Heart right ventricle (tissue), 16 donors: ENCODE measurements around the gene MAD1L1. TPM values are rescaled to one million over a fixed set of nuclear protein-coding genes. Genes with fewer than 3 reads are reported as not detected.

Source experiments
- ATAC-seq, 8 donors: fragments of 200-7000 bp; cut with Tn5 transposase; one replicate each; pipeline ENCODE4 v1.9.1; 2020; ENCODE audit warnings: mild to moderate bottlenecking in 8 of 8, moderate library complexity in 8 of 8, moderate number of reproducible peaks in 1 of 8
- DNase-seq, 2 donors: peaks; one replicate each; pipeline ENCODE4 v3.0.0-alpha.2; 2020
- H3K27ac ChIP-seq, 10 donors: fragments of 200-600 bp; sonication (generic) in 2 of 10; one replicate each; pipeline versions ENCODE4 v1.5.0 to v1.8.0; 2020 to 2022; ENCODE audit warnings: mild to moderate bottlenecking in 3 of 10
- H3K27me3 ChIP-seq, 7 donors: fragments of 200-600 bp; one replicate each; pipeline ENCODE4 v1.8.0; 2021 to 2022; ENCODE audit warnings: mild to moderate bottlenecking in 2 of 7
- H3K36me3 ChIP-seq, 9 donors: fragments of 200-600 bp; sonication (generic) in 1 of 9; one replicate each; pipeline versions ENCODE4 v1.5.0 to v1.8.0; 2020 to 2022; ENCODE audit warnings: mild to moderate bottlenecking in 2 of 9
- H3K4me1 ChIP-seq, 9 donors: fragments of 200-600 bp; sonication (generic) in 1 of 9; one replicate each; pipeline versions ENCODE4 v1.5.0 to v1.8.0; 2020 to 2022; ENCODE audit warnings: mild to moderate bottlenecking in 4 of 9
- H3K4me3 ChIP-seq, 10 donors: fragments of 200-600 bp; sonication (generic) in 2 of 10; one replicate each; pipeline versions ENCODE4 v1.5.0 to v1.8.0; 2020 to 2022; ENCODE audit warnings: mild to moderate bottlenecking in 7 of 10, moderate library complexity in 2 of 10
- H3K9me3 ChIP-seq, 11 donors: fragments of 200-600 bp in 10 of 11; sonication (generic) in 2 of 11; one replicate each; pipeline versions ENCODE4 v1.5.0 to v1.8.0; 2013 to 2022; ENCODE audit warnings: mild to moderate bottlenecking in 2 of 11, control low read depth in 1 of 11, moderate library complexity in 1 of 11
- WGBS, 2 donors: extraction: QIAGEN DNeasy Blood & Tissue Kit; methylation state at CpG; one replicate each; pipeline ENCODE4 v1.1.7; 2013; ENCODE audit warnings: inconsistent platforms in 1 of 2; 5-methylcytosine and 5-hydroxymethylcytosine counted together
- intact Hi-C, 10 donors: fragments of 100-400 bp; cut with DNase I; formaldehyde crosslinking; loops; one replicate each; pipeline versions ENCODE4 v1.11.1 to v1.14.2; 2022
- polyA plus RNA-seq, 2 donors: library from polyadenylated mRNA; stranded (reverse); fragments of 200-250 nt; gene quantifications; one replicate each; pipeline ENCODE4 v1.2.3, GENCODE V29; 2013
- total RNA-seq, 10 donors: library from RNA; stranded (reverse); fragmentation: NEBNext Ultra II Directional in 3 of 10; extraction: Animal tissue kit (Norgen Biotek cat#: 25700) in 3 of 10; gene quantifications; one replicate each; pipeline versions ENCODE4 v1.2.1 to v1.2.4, GENCODE V29; 2021 to 2023
- TF ChIP-seq, protein P1 (sequence below), 9 donors: fragments of 200-600 bp; sonication (generic) in 2 of 9; IDR thresholded peaks; one replicate each; pipeline versions ENCODE4 v1.5.0 to v1.8.0; 2021 to 2022; ENCODE audit warnings: antibody characterized with exemption in 9 of 9, mild to moderate bottlenecking in 5 of 9, moderate library complexity in 1 of 9
- donor health status: Arrhythmogenic right ventricular cardiomyopathy.
- donor health status: ischemic (EF 13 %, LVEDD 7.1; RV severe dilation, severe dysfunction).
- donor health status: healthy with polysubstance abuse.
- donor health status: DM: no; HTN: yes; CAD: no.
- donor health status: DM: no; HTN: no; CAD: no.
- donor health status: ischemic (EF 25% LVEDD 6.9; RV normal size, moderate dysfunction).
- donor health status: ischemic (EF 25% LVEDD 5.7; RV mildly dilated, moderate dysfunction).
- donor health status: healthy.
- donor health status: DM: yes; HTN: yes; CAD: no.
- donor health status: Ischemic cardiomyopathy.
- donor health status: ischemic (EF 35%, LVEDD 5.7; RV mildly dilated, moderate dysfunction).
- donor health status: nonischemic (EF 11% LVEDD 7.7; RV severe dilation, severe dysfunction).
- donor health status: DM: yes; HTN: yes; CAD: no.
- donor health status: PGD.
- donor health status: ischemic (EF 29% LVEDD 5.4; RV normal size, mild dysfunction).
- donor health status: nonischemic (EF 23%, LVEDD 6.1; RV moderate dilation, normal function).

The MAD1L1 gene
- total and polyA plus RNA-seq, 12 donors, result 13.8 to 46.8 (median 20.2) TPM

DNA sequence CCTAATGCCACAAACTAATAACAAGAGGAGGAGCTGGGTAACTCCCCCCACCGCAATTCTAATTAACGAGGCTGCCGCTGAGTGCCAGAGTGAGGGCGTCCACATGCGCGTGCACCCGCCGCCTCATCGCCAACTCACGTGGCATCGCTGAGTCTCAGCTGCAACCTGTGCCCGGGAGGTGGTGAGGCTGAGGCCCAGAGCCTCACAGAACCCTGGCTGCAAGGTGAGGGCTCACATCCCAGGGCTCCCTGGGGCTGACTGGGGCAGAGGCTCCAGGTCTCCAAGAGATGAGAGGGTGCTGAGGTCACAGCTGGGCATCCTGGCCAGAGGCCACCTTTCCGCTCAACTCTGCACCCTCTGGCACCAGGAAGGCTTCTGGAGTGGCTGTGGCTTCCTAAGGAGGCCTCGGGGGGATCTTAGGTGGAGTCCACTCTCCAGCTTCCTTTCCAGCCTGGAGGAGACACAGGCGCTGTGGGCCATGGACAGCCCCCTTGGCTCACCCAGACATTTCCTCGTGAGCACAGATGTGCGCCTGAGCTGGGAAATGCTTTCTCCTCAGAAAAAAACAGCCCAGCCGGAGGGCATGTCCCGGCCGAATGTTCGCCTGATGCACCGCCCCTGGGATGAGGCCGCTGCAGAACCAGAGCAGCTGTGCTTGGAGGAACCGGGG, 242.6 kb downstream of the MAD1L1 start:
- Histone ChIP-seq H3K27me3 (no peaks in the 10 kb centered on the region), H3K36me3 (peaks cover 0 to 4% (median 0%) of the 10 kb centered on the region in 9 donors), H3K4me3 (no peak overlapping the region), H3K4me1 (peaks cover 5 to 29% (median 12%) of the 10 kb centered on the region in 9 donors), H3K9me3 (no peaks in the 10 kb centered on the region), H3K27ac (peak overlapping the region in 1 of 10 donors; percentile 33)
- intact Hi-C loops, result loop anchor here in 1 of 10 donors (5.0 kb wide), 1 partner anchor 48 kb away; no protein-coding TSS in a partner anchor
- ATAC-seq (peak; percentile 41 to 89 (median 82)), DNase-seq (peak; percentile 27 to 32)
- TF ChIP-seq, protein P1, sequence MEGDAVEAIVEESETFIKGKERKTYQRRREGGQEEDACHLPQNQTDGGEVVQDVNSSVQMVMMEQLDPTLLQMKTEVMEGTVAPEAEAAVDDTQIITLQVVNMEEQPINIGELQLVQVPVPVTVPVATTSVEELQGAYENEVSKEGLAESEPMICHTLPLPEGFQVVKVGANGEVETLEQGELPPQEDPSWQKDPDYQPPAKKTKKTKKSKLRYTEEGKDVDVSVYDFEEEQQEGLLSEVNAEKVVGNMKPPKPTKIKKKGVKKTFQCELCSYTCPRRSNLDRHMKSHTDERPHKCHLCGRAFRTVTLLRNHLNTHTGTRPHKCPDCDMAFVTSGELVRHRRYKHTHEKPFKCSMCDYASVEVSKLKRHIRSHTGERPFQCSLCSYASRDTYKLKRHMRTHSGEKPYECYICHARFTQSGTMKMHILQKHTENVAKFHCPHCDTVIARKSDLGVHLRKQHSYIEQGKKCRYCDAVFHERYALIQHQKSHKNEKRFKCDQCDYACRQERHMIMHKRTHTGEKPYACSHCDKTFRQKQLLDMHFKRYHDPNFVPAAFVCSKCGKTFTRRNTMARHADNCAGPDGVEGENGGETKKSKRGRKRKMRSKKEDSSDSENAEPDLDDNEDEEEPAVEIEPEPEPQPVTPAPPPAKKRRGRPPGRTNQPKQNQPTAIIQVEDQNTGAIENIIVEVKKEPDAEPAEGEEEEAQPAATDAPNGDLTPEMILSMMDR (IDR thresholded peaks at IDR 0.05), result no peak
- 72 to 77% methylated on average over 24 of the region's 24 CpGs for WGBS, 2 donors

DNA sequence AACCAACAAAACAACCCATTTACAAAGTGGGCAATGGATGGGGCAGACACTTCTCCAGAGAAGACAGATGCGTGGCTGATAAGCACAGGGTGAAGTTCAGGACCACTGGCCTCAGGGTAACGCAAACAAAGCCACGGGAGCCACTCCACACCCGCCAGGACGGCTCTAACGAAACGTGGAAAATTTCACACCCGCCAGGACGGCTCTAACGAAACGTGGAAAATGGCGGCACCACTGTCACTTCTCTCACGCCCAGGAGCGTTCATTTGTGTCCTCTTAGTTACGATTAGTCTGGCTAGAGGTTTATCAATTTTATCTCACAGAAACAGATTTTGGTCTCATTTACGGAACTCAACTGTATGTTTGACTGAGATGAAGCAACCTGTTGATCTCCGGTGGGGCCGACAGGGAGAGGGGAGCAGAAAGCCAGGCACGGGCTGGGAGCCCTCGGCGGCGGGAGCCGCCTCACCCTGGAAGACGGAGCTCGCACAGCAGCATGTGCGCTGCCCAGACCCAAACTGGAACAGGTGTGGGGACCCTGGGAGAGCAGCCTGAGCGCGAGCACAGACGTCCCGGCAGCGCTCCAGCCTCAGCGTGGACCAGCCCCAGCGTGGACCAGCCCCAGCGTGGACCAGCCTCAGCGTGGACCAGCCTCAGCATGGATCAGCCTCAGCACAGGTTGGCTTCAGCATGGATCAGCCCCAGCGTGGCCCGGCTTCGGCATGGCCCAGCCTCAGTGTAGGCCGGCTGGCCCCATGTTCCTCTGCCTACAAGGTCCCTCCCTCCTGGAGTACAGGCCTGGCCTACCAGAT, 243.5 kb downstream of the MAD1L1 start:
- Histone ChIP-seq H3K9me3 (no peaks in the 10 kb centered on the region), H3K27ac (no peak overlapping the region), H3K4me3 (no peak overlapping the region), H3K27me3 (no peaks in the 10 kb centered on the region), H3K4me1 (peaks cover 5 to 29% (median 12%) of the 10 kb centered on the region in 9 donors), H3K36me3 (peaks cover 0 to 4% (median 0%) of the 10 kb centered on the region in 9 donors)
- TF ChIP-seq, protein P1 (IDR thresholded peaks at IDR 0.05), result no peak
- no peak for ATAC-seq
- 96% methylated on average over 39 of the region's 39 CpGs for WGBS, 2 donors
- peak in 1 of 2 donors; percentile 9 for DNase-seq
- intact Hi-C loops, result no loop called here

DNA sequence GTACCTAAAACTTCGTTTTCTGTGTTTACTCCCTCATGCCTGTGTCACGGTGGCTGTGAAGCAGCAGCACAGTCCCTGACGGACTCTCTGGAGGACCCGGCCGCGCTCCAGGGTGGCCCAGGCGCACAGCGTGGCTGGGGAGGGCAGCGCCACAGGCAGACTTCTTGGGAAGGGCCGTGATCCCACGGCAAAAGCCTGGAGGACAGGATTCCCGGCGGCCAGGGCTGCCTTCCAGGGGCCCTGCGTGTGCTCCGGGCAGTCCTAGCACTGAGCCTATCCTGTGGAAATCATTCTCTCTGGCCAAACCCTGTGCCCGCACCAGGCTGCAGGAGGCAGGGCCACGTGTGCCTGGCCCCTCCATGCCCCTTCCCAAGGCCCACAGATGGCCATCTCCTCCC, 244.2 kb downstream of the MAD1L1 start:
- TF ChIP-seq, protein P1 (IDR thresholded peaks at IDR 0.05), result no peak
- intact Hi-C loops, result no loop called here
- ATAC-seq (peak in 1 of 8 donors; percentile 33), DNase-seq (no peak)
- no peak overlapping the region for H3K27ac ChIP-seq
- no peaks in the 10 kb centered on the region for H3K9me3 ChIP-seq
- peaks cover 0 to 4% (median 0%) of the 10 kb centered on the region in 9 donors for H3K36me3 ChIP-seq
- WGBS, 2 donors, result 97 to 98% methylated on average over 17 of the region's 17 CpGs
- peaks cover 2 to 26% (median 12%) of the 10 kb centered on the region in 9 donors for H3K4me1 ChIP-seq
- H3K27me3 ChIP-seq, result no peaks in the 10 kb centered on the region
- H3K4me3 ChIP-seq, result no peak overlapping the region
